Adrenal gland (tissue), 12 donors: ENCODE measurements around the gene GTPBP1. TPM values are rescaled to one million over a fixed set of nuclear protein-coding genes. Genes with fewer than 3 reads are reported as not detected.
A peak's percentile ranks its signal among the peaks of the same experiment; 100 is the strongest.

ENCODE experiments used
- DNase-seq, 7 donors: peaks; one replicate each; pipeline ENCODE4 v3.0.0-alpha.2; 2019 to 2020
- H3K27ac ChIP-seq, 5 donors: fragments of 200-600 bp; sonication (generic) in 4 of 5; 1 replicate in 3 of 5; 2 replicates in 2 of 5; pipeline versions ENCODE4 v1.5.1 to v1.8.0; 2016 to 2020; ENCODE audit warnings: mild to moderate bottlenecking in 1 of 5
- H3K27me3 ChIP-seq: fragments of 200-600 bp; 2 replicates; pipeline ENCODE4 v1.8.0; 2021
- H3K36me3 ChIP-seq, 2 donors: fragments of 200-600 bp; replicated peaks in 1 of 2; 1 replicate in 1 of 2; 2 replicates in 1 of 2; pipeline versions ENCODE4 v1.5.1 to v1.8.0; 2018 to 2022
- H3K4me1 ChIP-seq, 2 donors: fragments of 200-600 bp; replicated peaks in 1 of 2; 1 replicate in 1 of 2; 2 replicates in 1 of 2; pipeline versions ENCODE4 v1.5.1 to v1.8.0; 2018 to 2021
- H3K4me3 ChIP-seq, 4 donors: fragments of 200-600 bp; sonication (generic) in 3 of 4; one replicate each; pipeline ENCODE4 v1.5.1; 2016 to 2018
- H3K9me3 ChIP-seq, 3 donors: fragments of 200-600 bp; sonication (generic) in 1 of 3; replicated peaks in 1 of 3; 1 replicate in 2 of 3; 2 replicates in 1 of 3; pipeline versions ENCODE4 v1.5.1 to v1.8.0; 2016 to 2021
- POLR2A ChIP-seq, 2 donors: fragments of 450-650 bp; IDR thresholded peaks; one replicate each; pipeline ENCODE4 v1.6.1; 2017; ENCODE audit warnings: antibody characterized with exemption in 2 of 2, mild to moderate bottlenecking in 2 of 2, moderate library complexity in 1 of 2
- WGBS, 4 donors: extraction: QIAGEN DNeasy Blood & Tissue Kit in 2 of 4; methylation state at CpG; one replicate each; pipeline versions ENCODE4 v1.1.5 to v1.1.7; 2013 to 2017; 5-methylcytosine and 5-hydroxymethylcytosine counted together
- intact Hi-C, 2 donors: fragments of 100-400 bp; cut with DNase I; formaldehyde crosslinking; loops; one replicate each; pipeline versions ENCODE4 v1.14.1 to v1.15.0; 2022 to 2023
- polyA plus RNA-seq, 3 donors: library from polyadenylated mRNA; stranded (reverse); fragments of 200-250 nt in 2 of 3; fragments of 350-450 nt in 1 of 3; fragmentation: Illumina TruSeq in 1 of 3; extraction: RNeasy Lipid Tissue Mini Kit (QIAGEN cat#74804) in 1 of 3; gene quantifications; one replicate each; pipeline ENCODE4 v1.2.3, GENCODE V29; 2013 to 2014
- total RNA-seq, 9 donors: library from RNA; depleted of rRNA in 4 of 9; stranded (reverse); fragments of >200 nt in 4 of 9; fragments of 120-200 nt in 1 of 9; fragmentation: NEBNext Ultra II Directional in 1 of 9; extraction: Animal tissue kit (Norgen Biotek cat#: 25700) in 1 of 9; gene quantifications; one replicate each; pipeline versions ENCODE4 v1.1.0 to v1.2.4, GENCODE V29; 2013 to 2023
- TF ChIP-seq, protein P1 (sequence below), 6 experiments: fragments of 450-650 bp in 4 of 6; fragments of 200-600 bp in 2 of 6; sonication (generic) in 1 of 6; IDR thresholded peaks; 1 replicate in 5 of 6; 2 replicates in 1 of 6; pipeline versions ENCODE4 v1.5.1 to v1.8.0; 2016 to 2021; ENCODE audit warnings: antibody characterized with exemption in 6 of 6, mild to moderate bottlenecking in 2 of 6, moderate library complexity in 1 of 6
- donor health status: healthy with polysubstance abuse.
- donor health status: Bipolar disorder and iron deficiency.
- donor health status: DM: yes; HTN: yes; CAD: no.
- donor health status: DM: no; HTN: no; CAD: no.
- donor health status: DM: no; HTN: no; CAD: no.
- donor health status: DM: yes; HTN: yes; CAD: no.

The GTPBP1 gene
- total and polyA plus RNA-seq, 12 donors: 14.0 to 56.9 (median 37.0) TPM

DNA sequence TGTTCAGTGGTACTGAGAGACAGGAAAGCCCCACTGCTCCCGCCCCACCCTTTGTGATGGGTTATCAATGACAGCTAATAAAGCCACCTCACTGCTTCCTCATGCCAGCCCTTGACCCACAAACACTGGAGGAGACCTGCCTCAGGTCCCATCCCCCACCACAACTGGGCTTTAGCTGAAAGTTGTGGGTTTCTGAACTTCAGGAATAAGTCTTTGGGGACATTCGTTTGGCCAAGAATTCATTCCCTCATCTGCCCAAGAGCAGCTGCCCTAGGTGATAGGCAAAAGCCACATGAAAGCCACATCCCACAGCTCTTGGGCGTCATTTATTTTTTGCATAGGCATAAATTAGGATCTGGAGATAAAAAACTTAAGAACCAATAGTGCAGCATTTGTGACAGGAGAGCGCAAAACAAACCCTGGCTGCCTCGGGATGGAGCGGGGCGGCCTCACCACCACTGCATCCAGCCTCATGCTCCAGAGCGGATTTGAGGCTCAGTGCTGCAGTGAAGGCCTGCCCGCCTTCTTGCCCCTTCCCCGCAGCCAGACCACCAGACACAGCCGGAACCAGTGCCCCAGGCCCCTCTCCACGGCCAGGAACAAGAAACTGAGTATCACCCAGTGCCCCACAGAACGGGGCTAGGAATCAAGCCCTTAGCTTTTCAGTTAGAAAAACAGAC lies 28.8 kb downstream of the GTPBP1 start:
- Histone ChIP-seq H3K36me3 (peaks cover 0 to 74% of the 10 kb centered on the region in 2 donors), H3K27ac (peak overlapping the region in 4 of 5 donors; percentile 16 to 83 (median 77)), H3K4me3 (no peak overlapping the region), H3K9me3 (no peaks in the 10 kb centered on the region), H3K27me3 (no peaks in the 10 kb centered on the region), H3K4me1 (peaks cover 18 to 19% of the 10 kb centered on the region in 2 donors)
- intact Hi-C loops: no loop called here
- WGBS, 4 donors: 83 to 93% (median 88%) methylated on average over 12 to 13 of the region's 13 CpGs
- TF ChIP-seq POLR2A (IDR thresholded peaks at IDR 0.05): no peak
- TF ChIP-seq, protein P1, sequence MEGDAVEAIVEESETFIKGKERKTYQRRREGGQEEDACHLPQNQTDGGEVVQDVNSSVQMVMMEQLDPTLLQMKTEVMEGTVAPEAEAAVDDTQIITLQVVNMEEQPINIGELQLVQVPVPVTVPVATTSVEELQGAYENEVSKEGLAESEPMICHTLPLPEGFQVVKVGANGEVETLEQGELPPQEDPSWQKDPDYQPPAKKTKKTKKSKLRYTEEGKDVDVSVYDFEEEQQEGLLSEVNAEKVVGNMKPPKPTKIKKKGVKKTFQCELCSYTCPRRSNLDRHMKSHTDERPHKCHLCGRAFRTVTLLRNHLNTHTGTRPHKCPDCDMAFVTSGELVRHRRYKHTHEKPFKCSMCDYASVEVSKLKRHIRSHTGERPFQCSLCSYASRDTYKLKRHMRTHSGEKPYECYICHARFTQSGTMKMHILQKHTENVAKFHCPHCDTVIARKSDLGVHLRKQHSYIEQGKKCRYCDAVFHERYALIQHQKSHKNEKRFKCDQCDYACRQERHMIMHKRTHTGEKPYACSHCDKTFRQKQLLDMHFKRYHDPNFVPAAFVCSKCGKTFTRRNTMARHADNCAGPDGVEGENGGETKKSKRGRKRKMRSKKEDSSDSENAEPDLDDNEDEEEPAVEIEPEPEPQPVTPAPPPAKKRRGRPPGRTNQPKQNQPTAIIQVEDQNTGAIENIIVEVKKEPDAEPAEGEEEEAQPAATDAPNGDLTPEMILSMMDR (IDR thresholded peaks at IDR 0.05): no peak
- peak in 1 of 7 donors; percentile 42 for DNase-seq

DNA sequence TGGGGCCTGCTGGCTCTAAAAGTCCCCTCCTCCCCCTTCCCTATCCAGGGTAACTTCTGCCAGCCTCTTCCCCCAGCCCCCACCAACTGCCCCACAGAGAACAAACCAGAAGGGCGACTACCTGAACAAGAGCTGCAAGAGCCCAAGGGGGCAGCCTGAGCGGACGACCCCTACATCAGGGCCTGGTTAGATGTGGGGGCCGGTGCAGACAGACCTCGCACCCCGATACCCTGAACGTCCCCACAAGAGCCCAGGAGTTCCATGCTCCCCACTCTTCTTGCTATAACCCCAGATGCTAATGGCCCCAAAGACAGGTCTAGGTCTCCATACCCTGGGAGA lies 29.4 kb downstream of the GTPBP1 start:
- Histone ChIP-seq H3K27ac (peak overlapping the region in 1 of 5 donors; percentile 83), H3K4me1 (peaks cover 18 to 19% of the 10 kb centered on the region in 2 donors), H3K36me3 (peaks cover 0 to 74% of the 10 kb centered on the region in 2 donors), H3K9me3 (no peaks in the 10 kb centered on the region), H3K27me3 (no peaks in the 10 kb centered on the region), H3K4me3 (no peak overlapping the region)
- intact Hi-C loops: no loop called here
- TF ChIP-seq POLR2A (IDR thresholded peaks at IDR 0.05): no peak
- TF ChIP-seq, protein P1 (IDR thresholded peaks at IDR 0.05): no peak
- 86 to 100% (median 95%) methylated on average over 4 to 7 of the region's 7 CpGs for WGBS, 4 donors
- no peak for DNase-seq

DNA sequence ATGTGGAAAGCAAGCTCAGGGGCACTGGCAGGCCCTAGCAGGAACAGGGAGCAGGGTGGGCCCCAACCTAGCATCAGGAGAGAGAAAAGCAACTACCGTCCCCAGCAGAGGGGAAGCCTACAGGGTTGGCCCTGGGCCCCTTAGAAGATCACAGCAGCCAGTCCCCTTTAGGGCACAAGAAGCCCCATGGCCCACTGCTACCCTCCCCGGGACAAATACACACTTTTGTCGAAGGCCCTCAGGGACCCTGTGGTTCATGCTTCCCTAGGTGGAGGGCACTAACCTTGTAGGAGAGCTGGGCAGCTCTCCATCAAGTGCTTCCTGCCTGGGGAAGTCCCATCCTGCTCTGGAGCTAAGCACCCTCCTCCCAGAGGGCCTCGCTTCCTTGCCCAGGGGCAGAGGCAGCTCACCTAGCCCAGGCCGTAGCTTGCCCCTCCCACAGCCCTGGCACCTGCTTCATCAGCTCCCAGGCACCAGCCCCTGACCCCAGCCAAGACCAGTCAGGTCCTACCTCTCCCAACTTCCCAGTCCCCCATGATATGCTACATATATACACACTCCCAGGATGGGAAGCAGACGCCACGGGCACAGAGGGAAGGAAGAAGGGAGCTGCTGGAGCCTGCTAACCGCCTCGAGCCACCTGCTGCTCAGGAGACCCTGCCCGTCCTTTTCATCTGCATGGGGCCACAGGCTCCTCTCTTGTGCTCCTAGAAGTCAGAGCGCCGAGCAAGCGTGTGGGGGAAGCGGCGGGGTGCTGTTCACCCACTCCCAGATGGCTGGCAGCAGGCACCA lies 29.9 kb downstream of the GTPBP1 start:
- DNase-seq: no peak
- H3K27ac ChIP-seq: peak overlapping the region in 1 of 5 donors; percentile 29

DNA sequence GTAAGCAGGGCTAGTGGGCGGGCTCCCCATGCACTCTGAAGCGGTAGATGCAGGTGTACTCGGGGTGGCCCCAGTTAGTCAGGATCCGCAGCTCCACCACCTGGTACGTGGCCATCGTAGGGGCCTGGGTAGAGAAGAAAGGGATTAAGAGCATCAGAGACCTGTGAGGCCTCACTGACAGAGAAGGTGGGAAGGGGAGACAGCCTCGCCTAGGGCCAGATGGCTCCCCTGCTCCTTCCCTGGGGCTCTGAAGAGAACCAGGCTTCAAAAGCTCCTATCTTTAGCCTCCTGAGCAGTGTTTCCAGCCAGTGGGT lies 30.5 kb downstream of the GTPBP1 start:
- DNase-seq: no peak
- intact Hi-C loops: no loop called here
- no peaks in the 10 kb centered on the region for H3K9me3 ChIP-seq
- H3K4me1 ChIP-seq: peaks cover 18 to 19% of the 10 kb centered on the region in 2 donors
- TF ChIP-seq, protein P1 (IDR thresholded peaks at IDR 0.05): no peak
- TF ChIP-seq POLR2A (IDR thresholded peaks at IDR 0.05): no peak
- no peak overlapping the region for H3K4me3 ChIP-seq
- H3K27me3 ChIP-seq: no peaks in the 10 kb centered on the region
- H3K27ac ChIP-seq: no peak overlapping the region
- H3K36me3 ChIP-seq: peaks cover 0 to 74% of the 10 kb centered on the region in 2 donors
- WGBS, 4 donors: 83 to 94% (median 88%) methylated on average over 6 to 7 of the region's 7 CpGs

More for the DNA sequence above, 29.9 kb downstream of the GTPBP1 start:
- Histone ChIP-seq H3K4me1 (peaks cover 18 to 19% of the 10 kb centered on the region in 2 donors), H3K4me3 (no peak overlapping the region), H3K9me3 (no peaks in the 10 kb centered on the region), H3K36me3 (peaks cover 0 to 74% of the 10 kb centered on the region in 2 donors), H3K27me3 (no peaks in the 10 kb centered on the region)
- intact Hi-C loops: no loop called here
- WGBS, 4 donors: 84 to 95% (median 87%) methylated on average over 12 to 15 of the region's 15 CpGs
- no peak for TF ChIP-seq POLR2A (IDR thresholded peaks at IDR 0.05)
- TF ChIP-seq, protein P1 (IDR thresholded peaks at IDR 0.05): no peak
